WTC11 (cell line): ENCODE data around the gene SPAG9. TPM values are rescaled to one million over a fixed set of nuclear protein-coding genes. Genes with fewer than 3 reads are reported as not detected.

Source experiments
- ATAC-seq: fragments of 200-7000 bp; cut with Tn5 transposase; 2 replicates; pipeline ENCODE4 v1.10.0; 2021; ENCODE audit warnings: mild to moderate bottlenecking, moderate library complexity
- CTCF ChIA-PET: fragments of 300-600 bp; sonication (Branson Sonifier 250); formaldehyde crosslinking; loops from one replicate; lab custom pipeline; 2021; ENCODE audit warnings: antibody characterized with exemption; lab: Charles Lee
- POLR2A ChIA-PET: fragments of 350-600 bp; sonication (Branson Sonifier 250); formaldehyde crosslinking; loops from one replicate; lab custom pipeline; 2021; ENCODE audit warnings: antibody characterized with exemption; lab: Charles Lee
- DNase-seq: peaks from one replicate; pipeline ENCODE4 v3.0.0; 2021; ENCODE audit warnings: low spot score
- H3K27ac Mint-ChIP-seq: 2 replicates; pipeline ENCODE4 v1.8.0; 2021; ENCODE audit warnings: mixed read lengths
- H3K27me3 Mint-ChIP-seq: 2 replicates; pipeline ENCODE4 v1.8.0; 2021; ENCODE audit warnings: low read depth, mild to moderate bottlenecking, moderate library complexity, mixed read lengths
- H3K36me3 Mint-ChIP-seq: 2 replicates; pipeline ENCODE4 v1.8.0; 2021; ENCODE audit warnings: mixed read lengths
- H3K4me1 Mint-ChIP-seq: 2 replicates; pipeline ENCODE4 v1.8.0; 2022; ENCODE audit warnings: mixed read lengths
- H3K4me3 Mint-ChIP-seq: 2 replicates; pipeline ENCODE4 v1.8.0; 2021; ENCODE audit warnings: mild to moderate bottlenecking, moderate library complexity, mixed read lengths
- H3K9me3 Mint-ChIP-seq: 2 replicates; pipeline ENCODE4 v1.8.0; 2021; ENCODE audit warnings: mixed read lengths
- ATF1 ChIP-seq: sonication (generic); formaldehyde crosslinking; IDR thresholded peaks from 2 replicates; pipeline ENCODE4 v1.8.1; 2023; ENCODE audit warnings: mild to moderate bottlenecking, moderate library complexity, missing genetic modification reagents
- CBFB ChIP-seq: sonication (generic); formaldehyde crosslinking; IDR thresholded peaks from 2 replicates; pipeline ENCODE4 v1.8.1; 2022; ENCODE audit warnings: mild to moderate bottlenecking, low read depth, missing genetic modification reagents
- CREM ChIP-seq: sonication (generic); formaldehyde crosslinking; IDR thresholded peaks from 2 replicates; pipeline ENCODE4 v1.8.1; 2022; ENCODE audit warnings: mild to moderate bottlenecking, missing genetic modification reagents, moderate library complexity
- EMX1 ChIP-seq: fragments of 250-450 bp; sonication (Bioruptor Pico); IDR thresholded peaks from 2 replicates; pipeline ENCODE4 v1.8.0; 2021; ENCODE audit warnings: mild to moderate bottlenecking
- FOXP1 ChIP-seq: sonication (generic); formaldehyde crosslinking; IDR thresholded peaks from 2 replicates; pipeline ENCODE4 v1.8.0; 2022; ENCODE audit warnings: missing genetic modification reagents, mild to moderate bottlenecking, moderate library complexity, borderline replicate concordance
- GABPB1 ChIP-seq: sonication (generic); formaldehyde crosslinking; IDR thresholded peaks from 2 replicates; pipeline ENCODE4 v1.8.1; 2023; ENCODE audit warnings: mild to moderate bottlenecking, missing genetic modification reagents
- GRHL2 ChIP-seq: fragments of 250-450 bp; sonication (Bioruptor Pico); IDR thresholded peaks from 2 replicates; pipeline ENCODE4 v1.8.0; 2022; ENCODE audit warnings: mild to moderate bottlenecking, moderate library complexity; ENCODE audit not compliant: insufficient replicate concordance, severe bottlenecking
- GTF2I ChIP-seq: fragments of 250-450 bp; sonication (Bioruptor Pico); conservative IDR thresholded peaks from 2 replicates; pipeline ENCODE4 v1.4.0; 2021; ENCODE audit warnings: mild to moderate bottlenecking
- HMGA2 ChIP-seq: fragments of 250-450 bp; sonication (Bioruptor Pico); IDR thresholded peaks from 2 replicates; pipeline ENCODE4 v1.4.0; 2021; ENCODE audit warnings: mild to moderate bottlenecking, moderate library complexity
- IRF2 ChIP-seq: sonication (generic); formaldehyde crosslinking; IDR thresholded peaks from 2 replicates; pipeline ENCODE4 v1.8.0; 2022; ENCODE audit warnings: low read depth, missing genetic modification reagents, borderline replicate concordance
- JAZF1 ChIP-seq: fragments of 250-450 bp; sonication (Bioruptor Pico); IDR thresholded peaks from 2 replicates; pipeline ENCODE4 v1.9.0; 2021; ENCODE audit warnings: moderate library complexity, mild to moderate bottlenecking, inconsistent platforms
- JUN ChIP-seq: sonication (generic); formaldehyde crosslinking; IDR thresholded peaks from 2 replicates; pipeline ENCODE4 v1.8.0; 2023; ENCODE audit warnings: mild to moderate bottlenecking, missing genetic modification reagents
- KAT7 ChIP-seq: sonication (generic); formaldehyde crosslinking; IDR thresholded peaks from 2 replicates; pipeline ENCODE4 v1.8.1; 2023; ENCODE audit warnings: missing genetic modification reagents, mild to moderate bottlenecking, borderline replicate concordance
- MYBL2 ChIP-seq: sonication (generic); formaldehyde crosslinking; IDR thresholded peaks from 2 replicates; pipeline ENCODE4 v1.8.1; 2023; ENCODE audit warnings: mild to moderate bottlenecking, moderate library complexity, missing genetic modification reagents
- NFATC4 ChIP-seq: fragments of 250-450 bp; sonication (Bioruptor Pico); IDR thresholded peaks from 2 replicates; pipeline ENCODE4 v1.9.0; 2021; ENCODE audit warnings: mild to moderate bottlenecking
- NR2C2 ChIP-seq: sonication (generic); formaldehyde crosslinking; IDR thresholded peaks from 2 replicates; pipeline ENCODE4 v1.8.0; 2022; ENCODE audit warnings: mild to moderate bottlenecking, missing genetic modification reagents
- NR3C1 ChIP-seq: sonication (generic); formaldehyde crosslinking; conservative IDR thresholded peaks from 2 replicates; pipeline ENCODE4 v1.8.1; 2023; ENCODE audit warnings: low read depth, mild to moderate bottlenecking, missing genetic modification reagents
- PRRX2 ChIP-seq: fragments of 250-450 bp; sonication (Bioruptor Pico); IDR thresholded peaks from 2 replicates; pipeline ENCODE4 v1.8.0; 2021; ENCODE audit warnings: mild to moderate bottlenecking
- SOX15 ChIP-seq: fragments of 250-450 bp; sonication (Bioruptor Pico); IDR thresholded peaks from 2 replicates; pipeline ENCODE4 v1.9.0; 2021; ENCODE audit warnings: mild to moderate bottlenecking
- SP1 ChIP-seq: sonication (generic); formaldehyde crosslinking; conservative IDR thresholded peaks from 2 replicates; pipeline ENCODE4 v1.8.1; 2022; ENCODE audit warnings: missing genetic modification reagents
- USF2 ChIP-seq: sonication (generic); formaldehyde crosslinking; IDR thresholded peaks from 2 replicates; pipeline ENCODE4 v1.8.1; 2023; ENCODE audit warnings: mild to moderate bottlenecking, missing genetic modification reagents, moderate library complexity
- ZNF219 ChIP-seq: sonication (generic); formaldehyde crosslinking; IDR thresholded peaks from 2 replicates; pipeline ENCODE4 v1.8.0; 2023; ENCODE audit warnings: missing genetic modification reagents, mild to moderate bottlenecking, borderline replicate concordance
- total RNA-seq: library from RNA; stranded (reverse); gene quantifications from 3 replicates; pipeline ENCODE4 v1.2.3, GENCODE V29; 2021
- TF ChIP-seq, protein P1 (sequence below): fragments of 250-450 bp; sonication (Bioruptor Pico); IDR thresholded peaks from 2 replicates; pipeline ENCODE4 v2.1.2; 2022; ENCODE audit warnings: mild to moderate bottlenecking, moderate library complexity
- TF ChIP-seq, protein P2 (sequence below): sonication (generic); formaldehyde crosslinking; IDR thresholded peaks from 2 replicates; pipeline ENCODE4 v1.8.1; 2023; ENCODE audit warnings: mild to moderate bottlenecking, missing genetic modification reagents, moderate library complexity
- TF ChIP-seq, protein P3 (sequence below): sonication (generic); formaldehyde crosslinking; conservative IDR thresholded peaks from 2 replicates; pipeline ENCODE4 v1.8.1; 2022; ENCODE audit warnings: mild to moderate bottlenecking, missing genetic modification reagents
- TF ChIP-seq, protein P4 (sequence below): fragments of 200-600 bp; IDR thresholded peaks from 2 replicates; pipeline ENCODE4 v1.8.0; 2022; ENCODE audit warnings: antibody characterized with exemption
- TF ChIP-seq, protein P5 (sequence below): sonication (generic); formaldehyde crosslinking; IDR thresholded peaks from 2 replicates; pipeline ENCODE4 v1.8.1; 2022; ENCODE audit warnings: missing genetic modification reagents, borderline replicate concordance
- TF ChIP-seq, protein P6 (sequence below): sonication (generic); formaldehyde crosslinking; IDR thresholded peaks from 2 replicates; pipeline ENCODE4 v1.8.0; 2022; ENCODE audit warnings: mild to moderate bottlenecking, missing genetic modification reagents

Gene SPAG9
- total RNA-seq, 1 experiment from 2014 or later, result 51.9 TPM

DNA sequence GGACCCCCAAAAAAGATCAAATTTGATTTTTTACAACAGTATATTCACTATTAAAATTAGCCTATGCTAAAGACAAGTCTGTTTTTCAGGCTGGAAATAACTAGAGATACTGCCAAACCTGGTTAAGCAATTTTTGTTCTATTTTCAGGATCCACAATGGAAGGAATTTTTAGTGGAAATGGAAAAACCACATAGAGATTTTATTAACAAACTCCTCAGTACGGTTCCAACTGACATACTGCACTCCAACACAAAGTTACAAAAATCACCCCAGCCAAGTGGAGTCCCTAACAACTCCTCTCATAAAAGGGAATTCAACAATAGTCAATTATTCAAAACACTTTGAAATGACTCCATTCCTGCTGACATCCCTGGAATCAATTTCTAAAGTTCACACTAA is 152.9 kb downstream of the SPAG9 start:
- Mint-ChIP-seq H3K36me3 (peaks cover 20% of the 10 kb centered on the region), H3K27ac (no peak overlapping the region), H3K4me3 (no peak overlapping the region), H3K4me1 (no peaks in the 10 kb centered on the region), H3K27me3 (no peaks in the 10 kb centered on the region), H3K9me3 (no peaks in the 10 kb centered on the region)
- ChIA-PET POLR2A (no interaction called here), CTCF (no interaction called here)
- ATAC-seq (no peak), DNase-seq (no peak)
- TF ChIP-seq JUN (CRISPR knock-in tag), result no peak
- no peak for TF ChIP-seq CREM (CRISPR knock-in tag)
- no peak for TF ChIP-seq IRF2 (CRISPR knock-in tag)
- TF ChIP-seq, protein P1, sequence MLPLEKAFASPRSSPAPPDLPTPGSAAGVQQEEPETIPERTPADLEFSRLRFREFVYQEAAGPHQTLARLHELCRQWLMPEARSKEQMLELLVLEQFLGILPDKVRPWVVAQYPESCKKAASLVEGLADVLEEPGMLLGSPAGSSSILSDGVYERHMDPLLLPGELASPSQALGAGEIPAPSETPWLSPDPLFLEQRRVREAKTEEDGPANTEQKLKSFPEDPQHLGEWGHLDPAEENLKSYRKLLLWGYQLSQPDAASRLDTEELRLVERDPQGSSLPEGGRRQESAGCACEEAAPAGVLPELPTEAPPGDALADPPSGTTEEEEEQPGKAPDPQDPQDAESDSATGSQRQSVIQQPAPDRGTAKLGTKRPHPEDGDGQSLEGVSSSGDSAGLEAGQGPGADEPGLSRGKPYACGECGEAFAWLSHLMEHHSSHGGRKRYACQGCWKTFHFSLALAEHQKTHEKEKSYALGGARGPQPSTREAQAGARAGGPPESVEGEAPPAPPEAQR (CRISPR knock-in tag), result no peak
- TF ChIP-seq PRRX2 (CRISPR knock-in tag), result no peak
- TF ChIP-seq NR3C1 (CRISPR knock-in tag), result no peak
- no peak for TF ChIP-seq SP1 (CRISPR knock-in tag)
- no peak for TF ChIP-seq JAZF1
- no peak for TF ChIP-seq MYBL2 (CRISPR knock-in tag)
- TF ChIP-seq FOXP1 (CRISPR knock-in tag), result no peak
- TF ChIP-seq ZNF219, result no peak
- TF ChIP-seq GABPB1 (CRISPR knock-in tag), result no peak
- TF ChIP-seq NR2C2 (CRISPR knock-in tag), result no peak
- TF ChIP-seq, protein P2, sequence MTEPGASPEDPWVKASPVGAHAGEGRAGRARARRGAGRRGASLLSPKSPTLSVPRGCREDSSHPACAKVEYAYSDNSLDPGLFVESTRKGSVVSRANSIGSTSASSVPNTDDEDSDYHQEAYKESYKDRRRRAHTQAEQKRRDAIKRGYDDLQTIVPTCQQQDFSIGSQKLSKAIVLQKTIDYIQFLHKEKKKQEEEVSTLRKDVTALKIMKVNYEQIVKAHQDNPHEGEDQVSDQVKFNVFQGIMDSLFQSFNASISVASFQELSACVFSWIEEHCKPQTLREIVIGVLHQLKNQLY, result no peak
- TF ChIP-seq, protein P3, sequence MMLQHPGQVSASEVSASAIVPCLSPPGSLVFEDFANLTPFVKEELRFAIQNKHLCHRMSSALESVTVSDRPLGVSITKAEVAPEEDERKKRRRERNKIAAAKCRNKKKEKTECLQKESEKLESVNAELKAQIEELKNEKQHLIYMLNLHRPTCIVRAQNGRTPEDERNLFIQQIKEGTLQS (CRISPR knock-in tag), result no peak

DNA sequence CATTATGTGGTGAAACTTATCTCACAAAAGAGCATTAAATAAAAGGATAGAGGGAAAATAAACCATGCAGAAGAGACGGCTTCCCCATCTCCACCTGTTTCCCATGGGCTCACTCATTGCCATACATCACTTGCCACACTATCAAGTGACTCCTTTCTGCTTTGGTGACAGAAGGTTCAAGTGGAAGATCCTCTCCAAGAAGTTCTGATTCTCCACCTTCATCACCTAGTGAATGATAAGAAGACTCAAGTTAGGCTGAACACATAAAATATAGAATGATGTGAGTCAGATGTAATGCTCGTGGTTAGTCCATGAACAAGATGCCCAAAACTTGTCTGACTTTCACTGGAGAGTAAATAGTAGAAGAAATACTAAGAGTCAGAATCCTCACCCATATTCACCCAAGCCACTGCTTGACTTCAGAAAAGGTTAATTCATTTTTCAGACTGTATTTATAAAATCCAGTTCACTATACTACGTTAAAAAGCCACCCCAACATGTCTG is 154.5 kb downstream of the SPAG9 start:
- ATAC-seq (no peak), DNase-seq (no peak)
- Mint-ChIP-seq H3K27ac (no peak overlapping the region), H3K27me3 (no peaks in the 10 kb centered on the region), H3K4me1 (no peaks in the 10 kb centered on the region), H3K4me3 (no peak overlapping the region), H3K9me3 (no peaks in the 10 kb centered on the region), H3K36me3 (peaks cover 20% of the 10 kb centered on the region)
- TF ChIP-seq SP1 (CRISPR knock-in tag), result no peak
- TF ChIP-seq NR3C1 (CRISPR knock-in tag), result no peak
- TF ChIP-seq FOXP1 (CRISPR knock-in tag), result no peak
- no peak for TF ChIP-seq CBFB (CRISPR knock-in tag)
- TF ChIP-seq ATF1, result no peak
- TF ChIP-seq HMGA2 (CRISPR knock-in tag), result no peak
- TF ChIP-seq SOX15, result no peak
- ChIA-PET CTCF (interaction anchor here (0.6 to 3.8 kb wide), 3 partner anchors 9 to 114 kb away, joined by 4 to 9 read pairs (median 6); no protein-coding TSS in a partner anchor), POLR2A (no interaction called here)

- no peak overlapping the region for H3K27ac Mint-ChIP-seq
Observed at GRCh38 chr17:50963139-50963538, 157.5 kb downstream of the SPAG9 start.

More at GRCh38 chr17:50963139-50963538, 157.5 kb downstream of the SPAG9 start:
- TF ChIP-seq GRHL2 (CRISPR knock-in tag), result no peak
- TF ChIP-seq KAT7 (CRISPR knock-in tag), result no peak
- no peak for TF ChIP-seq NFATC4 (CRISPR knock-in tag)
- TF ChIP-seq, protein P4, sequence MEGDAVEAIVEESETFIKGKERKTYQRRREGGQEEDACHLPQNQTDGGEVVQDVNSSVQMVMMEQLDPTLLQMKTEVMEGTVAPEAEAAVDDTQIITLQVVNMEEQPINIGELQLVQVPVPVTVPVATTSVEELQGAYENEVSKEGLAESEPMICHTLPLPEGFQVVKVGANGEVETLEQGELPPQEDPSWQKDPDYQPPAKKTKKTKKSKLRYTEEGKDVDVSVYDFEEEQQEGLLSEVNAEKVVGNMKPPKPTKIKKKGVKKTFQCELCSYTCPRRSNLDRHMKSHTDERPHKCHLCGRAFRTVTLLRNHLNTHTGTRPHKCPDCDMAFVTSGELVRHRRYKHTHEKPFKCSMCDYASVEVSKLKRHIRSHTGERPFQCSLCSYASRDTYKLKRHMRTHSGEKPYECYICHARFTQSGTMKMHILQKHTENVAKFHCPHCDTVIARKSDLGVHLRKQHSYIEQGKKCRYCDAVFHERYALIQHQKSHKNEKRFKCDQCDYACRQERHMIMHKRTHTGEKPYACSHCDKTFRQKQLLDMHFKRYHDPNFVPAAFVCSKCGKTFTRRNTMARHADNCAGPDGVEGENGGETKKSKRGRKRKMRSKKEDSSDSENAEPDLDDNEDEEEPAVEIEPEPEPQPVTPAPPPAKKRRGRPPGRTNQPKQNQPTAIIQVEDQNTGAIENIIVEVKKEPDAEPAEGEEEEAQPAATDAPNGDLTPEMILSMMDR, result no peak
- no peak for TF ChIP-seq GTF2I
- TF ChIP-seq USF2, result no peak
- TF ChIP-seq, protein P5, sequence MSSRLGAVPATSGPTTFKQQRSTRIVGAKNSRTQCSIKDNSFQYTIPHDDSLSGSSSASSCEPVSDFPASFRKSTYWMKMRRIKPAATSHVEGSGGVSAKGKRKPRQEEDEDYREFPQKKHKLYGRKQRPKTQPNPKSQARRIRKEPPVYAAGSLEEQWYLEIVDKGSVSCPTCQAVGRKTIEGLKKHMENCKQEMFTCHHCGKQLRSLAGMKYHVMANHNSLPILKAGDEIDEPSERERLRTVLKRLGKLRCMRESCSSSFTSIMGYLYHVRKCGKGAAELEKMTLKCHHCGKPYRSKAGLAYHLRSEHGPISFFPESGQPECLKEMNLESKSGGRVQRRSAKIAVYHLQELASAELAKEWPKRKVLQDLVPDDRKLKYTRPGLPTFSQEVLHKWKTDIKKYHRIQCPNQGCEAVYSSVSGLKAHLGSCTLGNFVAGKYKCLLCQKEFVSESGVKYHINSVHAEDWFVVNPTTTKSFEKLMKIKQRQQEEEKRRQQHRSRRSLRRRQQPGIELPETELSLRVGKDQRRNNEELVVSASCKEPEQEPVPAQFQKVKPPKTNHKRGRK (CRISPR knock-in tag), result no peak
- TF ChIP-seq, protein P6, sequence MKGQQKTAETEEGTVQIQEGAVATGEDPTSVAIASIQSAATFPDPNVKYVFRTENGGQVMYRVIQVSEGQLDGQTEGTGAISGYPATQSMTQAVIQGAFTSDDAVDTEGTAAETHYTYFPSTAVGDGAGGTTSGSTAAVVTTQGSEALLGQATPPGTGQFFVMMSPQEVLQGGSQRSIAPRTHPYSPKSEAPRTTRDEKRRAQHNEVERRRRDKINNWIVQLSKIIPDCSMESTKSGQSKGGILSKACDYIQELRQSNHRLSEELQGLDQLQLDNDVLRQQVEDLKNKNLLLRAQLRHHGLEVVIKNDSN (CRISPR knock-in tag), result no peak
- TF ChIP-seq EMX1 (CRISPR knock-in tag), result no peak
- DNase-seq (no peak), ATAC-seq (no peak)
- ChIA-PET POLR2A (no interaction called here), CTCF (interaction anchor here (3.8 kb wide), 1 partner anchor 111 kb away, joined by 9 read pairs; no protein-coding TSS in a partner anchor)
- Mint-ChIP-seq H3K36me3 (peaks cover 14% of the 10 kb centered on the region), H3K4me3 (no peak overlapping the region), H3K27me3 (no peaks in the 10 kb centered on the region), H3K4me1 (no peaks in the 10 kb centered on the region), H3K9me3 (no peaks in the 10 kb centered on the region)
